Immature natural killer cell (primary cell): ENCODE data around the gene PACRG. TPM values are rescaled to one million over a fixed set of nuclear protein-coding genes. Genes with fewer than 3 reads are reported as not detected.

Experiments
- DNase-seq, 3 donors: peaks; one replicate each; pipeline ENCODE4 v3.0.0; 2022; ENCODE audit warnings: mixed read lengths in 1 of 3
- H3K27ac Mint-ChIP-seq, 6 donors: one replicate each; pipeline ENCODE4 v1.8.0; 2020; ENCODE audit warnings: mixed read lengths in 6 of 6, mild to moderate bottlenecking in 5 of 6, inconsistent platforms in 4 of 6, moderate library complexity in 3 of 6
- H3K27me3 Mint-ChIP-seq, 3 donors: one replicate each; pipeline ENCODE4 v1.8.0; 2020 to 2021; ENCODE audit warnings: low read depth in 3 of 3, mild to moderate bottlenecking in 3 of 3, mixed read lengths in 3 of 3, moderate library complexity in 3 of 3, inconsistent platforms in 1 of 3
- H3K36me3 Mint-ChIP-seq, 3 donors: one replicate each; pipeline ENCODE4 v1.8.0; 2020; ENCODE audit warnings: mixed read lengths in 3 of 3, inconsistent platforms in 2 of 3, mild to moderate bottlenecking in 2 of 3
- H3K4me1 Mint-ChIP-seq, 2 donors: one replicate each; pipeline ENCODE4 v1.8.0; 2020; ENCODE audit warnings: inconsistent platforms in 2 of 2, mild to moderate bottlenecking in 2 of 2, mixed read lengths in 2 of 2, moderate library complexity in 1 of 2
- H3K4me3 Mint-ChIP-seq, 5 donors: one replicate each; pipeline ENCODE4 v1.8.0; 2020; ENCODE audit warnings: mild to moderate bottlenecking in 5 of 5, mixed read lengths in 5 of 5, inconsistent platforms in 3 of 5, moderate library complexity in 3 of 5
- H3K9me3 Mint-ChIP-seq, 6 donors: one replicate each; pipeline ENCODE4 v1.8.0; 2020; ENCODE audit warnings: mild to moderate bottlenecking in 6 of 6, mixed read lengths in 6 of 6, inconsistent platforms in 4 of 6, moderate library complexity in 3 of 6
- polyA plus RNA-seq, 3 donors: library from polyadenylated mRNA; unstranded; fragments of 300-500 nt; fragmentation: Illumina TruSeq; gene quantifications; one replicate each; pipeline ENCODE4 v1.2.3, GENCODE V29; 2021

The PACRG gene
- polyA plus RNA-seq, 3 donors from 2014 or later = not detected

- Mint-ChIP-seq H3K36me3 (no peaks in the 10 kb centered on the region), H3K27ac (peak overlapping the region in 1 of 6 donors; percentile 47), H3K4me3 (peak overlapping the region in 4 of 5 donors; percentile 40 to 79 (median 44)), H3K4me1 (peaks cover 9 to 13% of the 10 kb centered on the region in 2 donors), H3K27me3 (peaks cover 3 to 13% (median 5%) of the 10 kb centered on the region in 3 donors), H3K9me3 (no peaks in the 10 kb centered on the region)
- no peak for DNase-seq
Measured at GRCh38 chr6:163260911-163261310, 533.1 kb downstream of the PACRG start.

- H3K4me3 Mint-ChIP-seq = no peak overlapping the region
- no peaks in the 10 kb centered on the region for H3K9me3 Mint-ChIP-seq
- peaks cover 9 to 13% of the 10 kb centered on the region in 2 donors for H3K4me1 Mint-ChIP-seq
- DNase-seq = no peak
- H3K36me3 Mint-ChIP-seq = no peaks in the 10 kb centered on the region
- H3K27ac Mint-ChIP-seq = no peak overlapping the region
- peaks cover 3 to 13% (median 5%) of the 10 kb centered on the region in 3 donors for H3K27me3 Mint-ChIP-seq
Measured at GRCh38 chr6:163261361-163261760, 533.6 kb downstream of the PACRG start.

GRCh38 chr6:163262080-163262479 is 534.3 kb downstream of the PACRG start:
- no peaks in the 10 kb centered on the region for H3K36me3 Mint-ChIP-seq
- no peak overlapping the region for H3K27ac Mint-ChIP-seq
- no peaks in the 10 kb centered on the region for H3K9me3 Mint-ChIP-seq
- peaks cover 9 to 13% of the 10 kb centered on the region in 2 donors for H3K4me1 Mint-ChIP-seq
- DNase-seq = no peak
- peaks cover 5 to 15% (median 5%) of the 10 kb centered on the region in 3 donors for H3K27me3 Mint-ChIP-seq
- H3K4me3 Mint-ChIP-seq = no peak overlapping the region

DNA sequence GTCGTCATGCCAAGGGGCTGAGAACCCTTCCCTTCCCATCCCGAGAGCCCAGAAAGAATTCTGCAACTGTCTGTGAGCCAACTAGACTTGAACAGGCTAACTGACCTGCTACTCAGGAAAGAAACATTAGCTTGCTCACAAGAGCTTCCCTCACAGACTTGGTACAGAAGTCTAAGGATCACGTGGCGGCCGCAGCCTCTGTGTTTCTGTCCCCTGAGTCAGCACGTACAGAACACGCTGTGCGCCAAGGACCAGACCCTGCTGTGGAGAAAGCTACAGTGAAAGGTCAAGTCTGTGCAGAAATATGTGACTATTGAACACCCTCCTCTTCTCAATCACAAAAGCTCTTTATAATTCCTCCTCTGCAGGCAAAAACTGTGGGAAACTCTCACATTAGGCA is 535.4 kb downstream of the PACRG start:
- peaks cover 5 to 19% (median 5%) of the 10 kb centered on the region in 3 donors for H3K27me3 Mint-ChIP-seq
- H3K4me1 Mint-ChIP-seq = peaks cover 9 to 13% of the 10 kb centered on the region in 2 donors
- no peak for DNase-seq
- no peaks in the 10 kb centered on the region for H3K36me3 Mint-ChIP-seq
- no peak overlapping the region for H3K27ac Mint-ChIP-seq
- no peaks in the 10 kb centered on the region for H3K9me3 Mint-ChIP-seq
- H3K4me3 Mint-ChIP-seq = no peak overlapping the region

GRCh38 chr6:163263998-163264661 is 536.4 kb downstream of the PACRG start:
- H3K4me3 Mint-ChIP-seq = no peak overlapping the region
- H3K27ac Mint-ChIP-seq = no peak overlapping the region
- H3K27me3 Mint-ChIP-seq = peaks cover 3 to 19% (median 5%) of the 10 kb centered on the region in 3 donors
- no peak for DNase-seq
- H3K4me1 Mint-ChIP-seq = peaks cover 9 to 13% of the 10 kb centered on the region in 2 donors
- H3K9me3 Mint-ChIP-seq = no peaks in the 10 kb centered on the region
- H3K36me3 Mint-ChIP-seq = no peaks in the 10 kb centered on the region

GRCh38 chr6:163264662-163265035 is 536.9 kb downstream of the PACRG start:
- Mint-ChIP-seq H3K27me3 (peaks cover 2 to 18% (median 5%) of the 10 kb centered on the region in 3 donors), H3K36me3 (no peaks in the 10 kb centered on the region), H3K9me3 (no peaks in the 10 kb centered on the region), H3K4me1 (peaks cover 9 to 13% of the 10 kb centered on the region in 2 donors), H3K27ac (no peak overlapping the region), H3K4me3 (no peak overlapping the region)
- DNase-seq = no peak

GRCh38 chr6:163281634-163282033 is 553.9 kb downstream of the PACRG start:
- DNase-seq = no peak
- Mint-ChIP-seq H3K27me3 (peaks cover 0 to 6% (median 6%) of the 10 kb centered on the region in 3 donors), H3K4me3 (no peak overlapping the region), H3K36me3 (no peaks in the 10 kb centered on the region), H3K27ac (no peak overlapping the region), H3K9me3 (no peaks in the 10 kb centered on the region), H3K4me1 (peaks cover 0 to 3% of the 10 kb centered on the region in 2 donors)

DNA sequence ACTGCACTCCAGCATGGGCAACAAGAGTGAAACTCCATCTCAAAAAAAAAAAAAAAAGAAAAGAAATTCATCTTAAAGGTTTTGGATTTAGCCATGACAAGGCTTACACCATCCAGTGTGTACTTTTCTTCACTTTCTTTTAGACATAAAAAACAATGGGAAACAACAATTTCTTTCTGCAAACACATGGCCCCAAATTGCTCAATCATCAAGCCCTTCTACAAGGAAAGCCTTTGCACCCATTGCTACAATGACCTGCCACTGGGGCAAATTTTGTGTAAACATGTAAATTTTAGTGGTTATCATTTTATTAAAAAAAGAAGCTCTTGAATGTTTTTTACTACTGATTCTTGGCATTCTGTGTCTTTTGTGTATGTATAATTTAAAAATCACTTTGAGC is 554.9 kb downstream of the PACRG start:
- Mint-ChIP-seq H3K4me1 (peaks cover 0 to 3% of the 10 kb centered on the region in 2 donors), H3K4me3 (no peak overlapping the region), H3K9me3 (no peaks in the 10 kb centered on the region), H3K36me3 (no peaks in the 10 kb centered on the region), H3K27ac (no peak overlapping the region), H3K27me3 (peaks cover 0 to 6% (median 6%) of the 10 kb centered on the region in 3 donors)
- no peak for DNase-seq

- Mint-ChIP-seq H3K27me3 (peaks cover 0 to 6% (median 6%) of the 10 kb centered on the region in 3 donors), H3K9me3 (no peaks in the 10 kb centered on the region), H3K4me1 (peaks cover 0 to 3% of the 10 kb centered on the region in 2 donors), H3K36me3 (no peaks in the 10 kb centered on the region), H3K27ac (no peak overlapping the region), H3K4me3 (peak overlapping the region in 1 of 5 donors; percentile 1)
- DNase-seq = no peak
Measured at GRCh38 chr6:163284151-163284550, 556.4 kb downstream of the PACRG start.

GRCh38 chr6:163285691-163286090 is 557.9 kb downstream of the PACRG start:
- Mint-ChIP-seq H3K27me3 (peaks cover 0 to 7% (median 2%) of the 10 kb centered on the region in 3 donors), H3K27ac (no peak overlapping the region), H3K36me3 (no peaks in the 10 kb centered on the region), H3K4me3 (no peak overlapping the region), H3K9me3 (no peaks in the 10 kb centered on the region), H3K4me1 (peaks cover 0 to 2% of the 10 kb centered on the region in 2 donors)
- no peak for DNase-seq

GRCh38 chr6:163287626-163288025 is 559.9 kb downstream of the PACRG start:
- no peak for DNase-seq
- H3K9me3 Mint-ChIP-seq = no peaks in the 10 kb centered on the region
- H3K27me3 Mint-ChIP-seq = peaks cover 0 to 3% (median 0%) of the 10 kb centered on the region in 3 donors
- H3K36me3 Mint-ChIP-seq = no peaks in the 10 kb centered on the region
- H3K4me3 Mint-ChIP-seq = no peak overlapping the region
- no peak overlapping the region for H3K27ac Mint-ChIP-seq
- no peaks in the 10 kb centered on the region for H3K4me1 Mint-ChIP-seq

GRCh38 chr6:163288066-163288465 is 560.3 kb downstream of the PACRG start:
- Mint-ChIP-seq H3K9me3 (no peaks in the 10 kb centered on the region), H3K27me3 (peaks cover 0 to 3% (median 0%) of the 10 kb centered on the region in 3 donors), H3K4me1 (no peaks in the 10 kb centered on the region), H3K4me3 (no peak overlapping the region), H3K27ac (no peak overlapping the region), H3K36me3 (no peaks in the 10 kb centered on the region)
- DNase-seq = no peak

DNA sequence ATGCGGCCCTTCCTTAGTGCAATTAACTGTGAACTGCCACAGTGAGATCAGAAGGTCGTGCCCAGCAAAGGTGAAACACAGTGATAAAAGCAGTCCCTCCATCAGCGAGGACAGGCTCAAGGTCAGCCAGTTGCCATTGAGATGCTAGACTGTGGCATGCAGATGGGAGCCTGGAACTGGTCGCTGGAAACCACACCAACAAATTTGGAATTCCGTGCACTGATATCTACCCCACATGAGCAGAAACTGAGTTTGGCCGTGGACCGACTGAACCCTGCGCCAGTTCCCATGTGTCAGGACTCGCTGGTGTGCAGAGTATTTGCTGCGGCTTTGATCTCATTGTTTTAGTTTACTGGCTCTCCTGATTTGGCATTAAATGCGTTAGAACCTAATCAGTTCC is 561.1 kb downstream of the PACRG start:
- Mint-ChIP-seq H3K9me3 (no peaks in the 10 kb centered on the region), H3K4me1 (no peaks in the 10 kb centered on the region), H3K4me3 (no peak overlapping the region), H3K27ac (no peak overlapping the region), H3K27me3 (peaks cover 0 to 3% (median 0%) of the 10 kb centered on the region in 3 donors), H3K36me3 (no peaks in the 10 kb centered on the region)
- DNase-seq = no peak

DNA sequence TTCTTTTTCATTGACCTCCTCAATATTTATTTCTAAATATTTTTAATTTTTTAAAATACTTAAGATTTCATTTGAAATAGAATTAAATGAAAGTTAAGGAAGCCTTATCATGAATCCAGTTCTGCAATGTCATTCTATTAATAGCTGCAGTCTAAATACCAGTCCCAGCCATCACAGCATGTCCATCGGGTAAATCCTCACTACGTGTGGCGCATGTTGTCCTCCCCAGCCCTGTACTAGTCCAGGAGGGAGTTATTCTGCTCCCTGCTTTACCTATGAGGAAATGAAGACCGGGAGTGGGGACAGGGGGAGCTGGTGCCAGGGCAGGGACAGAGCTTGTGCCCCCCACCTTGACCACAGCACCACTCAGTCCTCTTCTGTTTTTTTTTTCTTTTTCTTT is 561.7 kb downstream of the PACRG start:
- H3K36me3 Mint-ChIP-seq = no peaks in the 10 kb centered on the region
- no peaks in the 10 kb centered on the region for H3K9me3 Mint-ChIP-seq

More for the DNA sequence above, 561.7 kb downstream of the PACRG start:
- no peak overlapping the region for H3K27ac Mint-ChIP-seq
- DNase-seq = no peak
- no peak overlapping the region for H3K4me3 Mint-ChIP-seq
- no peaks in the 10 kb centered on the region for H3K4me1 Mint-ChIP-seq
- H3K27me3 Mint-ChIP-seq = peaks cover 0 to 3% (median 0%) of the 10 kb centered on the region in 3 donors
